ENCODE measurements around the gene PLD6.

Gene PLD6

GRCh38 chr17:17252149-17252661, 46.1 kb upstream of the PLD6 start:
- no peaks in the 10 kb centered on the region for H3K27me3 ChIP-seq (ENCODE audit: insufficient read depth, low read depth)
- no peak for TF ChIP-seq CTCF (conservative IDR thresholded peaks at IDR 0.05; ENCODE audit: low read depth, low read length)
- no peak overlapping the region for H2AFZ ChIP-seq (ENCODE audit: low read depth)
- H3K79me2 ChIP-seq (ENCODE audit: insufficient read depth, low read depth) = no peaks in the 10 kb centered on the region
- no peaks in the 10 kb centered on the region for H3K4me1 ChIP-seq (ENCODE audit: low read depth, poor library complexity, severe bottlenecking)
- peaks cover 7% of the 10 kb centered on the region; the same call in 1 of the 2 replicates for H3K36me3 ChIP-seq (ENCODE audit: insufficient read depth)
- no peak overlapping the region for H3K4me3 ChIP-seq (IDR thresholded peaks at IDR 0.05; ENCODE audit: insufficient read depth, low read depth, low read length)
- H4K20me1 ChIP-seq (ENCODE audit: insufficient read depth) = no peaks in the 10 kb centered on the region
- H3K9ac ChIP-seq = no peak overlapping the region
- no peak overlapping the region for H3K27ac ChIP-seq
- no peak overlapping the region for H3K4me2 ChIP-seq

- Histone ChIP-seq H4K20me1 (ENCODE audit: insufficient read depth) (no peaks in the 10 kb centered on the region), H3K36me3 (ENCODE audit: insufficient read depth) (peaks cover 7% of the 10 kb centered on the region; the same call in 1 of the 2 replicates), H3K9ac (no peak overlapping the region), H3K27ac (no peak overlapping the region), H3K79me2 (ENCODE audit: insufficient read depth, low read depth) (no peaks in the 10 kb centered on the region), H3K27me3 (ENCODE audit: insufficient read depth, low read depth) (no peaks in the 10 kb centered on the region), H2AFZ (ENCODE audit: low read depth) (no peak overlapping the region), H3K4me2 (no peak overlapping the region), H3K4me3 (IDR thresholded peaks at IDR 0.05; ENCODE audit: insufficient read depth, low read depth, low read length) (no peak overlapping the region), H3K4me1 (ENCODE audit: low read depth, poor library complexity, severe bottlenecking) (no peaks in the 10 kb centered on the region)
- no peak for TF ChIP-seq CTCF (conservative IDR thresholded peaks at IDR 0.05; ENCODE audit: low read depth, low read length)
Observed at GRCh38 chr17:17246879-17247278, 40.7 kb upstream of the PLD6 start.

- H3K4me2 ChIP-seq = no peak overlapping the region
- no peak overlapping the region for H3K9ac ChIP-seq
- H3K79me2 ChIP-seq (ENCODE audit: insufficient read depth, low read depth) = no peaks in the 10 kb centered on the region
- no peak overlapping the region for H3K27ac ChIP-seq
- H3K4me1 ChIP-seq (ENCODE audit: low read depth, poor library complexity, severe bottlenecking) = peaks cover 24% of the 10 kb centered on the region
- no peak overlapping the region for H2AFZ ChIP-seq (ENCODE audit: low read depth)
- no peaks in the 10 kb centered on the region for H4K20me1 ChIP-seq (ENCODE audit: insufficient read depth)
- TF ChIP-seq CTCF (conservative IDR thresholded peaks at IDR 0.05; ENCODE audit: low read depth, low read length) = no peak
- H3K36me3 ChIP-seq (ENCODE audit: insufficient read depth) = no peaks in the 10 kb centered on the region
- no peaks in the 10 kb centered on the region for H3K27me3 ChIP-seq (ENCODE audit: insufficient read depth, low read depth)
- no peak overlapping the region for H3K4me3 ChIP-seq (IDR thresholded peaks at IDR 0.05; ENCODE audit: insufficient read depth, low read depth, low read length)
Observed at GRCh38 chr17:17243163-17243562, 37.0 kb upstream of the PLD6 start.

GRCh38 chr17:17242246-17242645, 36.1 kb upstream of the PLD6 start:
- no peak overlapping the region for H3K27ac ChIP-seq
- H3K79me2 ChIP-seq (ENCODE audit: insufficient read depth, low read depth) = no peaks in the 10 kb centered on the region
- no peak overlapping the region for H2AFZ ChIP-seq (ENCODE audit: low read depth)
- no peaks in the 10 kb centered on the region for H4K20me1 ChIP-seq (ENCODE audit: insufficient read depth)
- TF ChIP-seq CTCF (conservative IDR thresholded peaks at IDR 0.05; ENCODE audit: low read depth, low read length) = no peak
- peaks cover 25% of the 10 kb centered on the region for H3K4me1 ChIP-seq (ENCODE audit: low read depth, poor library complexity, severe bottlenecking)
- no peak overlapping the region for H3K4me3 ChIP-seq (IDR thresholded peaks at IDR 0.05; ENCODE audit: insufficient read depth, low read depth, low read length)
- H3K9ac ChIP-seq = no peak overlapping the region
- no peak overlapping the region for H3K4me2 ChIP-seq
- H3K36me3 ChIP-seq (ENCODE audit: insufficient read depth) = no peaks in the 10 kb centered on the region
- no peaks in the 10 kb centered on the region for H3K27me3 ChIP-seq (ENCODE audit: insufficient read depth, low read depth)
